Stimulated activated CD4-positive, alpha-beta T cell treated with anti-CD3 and anti-CD28 coated beads, Interleukin-4, amount 100 ng/mL, for 1 hour (primary cell): ENCODE measurements around the gene NRCAM.

ENCODE experiments used
- DNase-seq: peaks from one replicate; pipeline ENCODE4 v3.0.0-alpha.2; 2020

NRCAM gene

GRCh38 chr7:108145401-108145800 is 310.8 kb downstream of the NRCAM start:
- DNase-seq: no peak

GRCh38 chr7:108144931-108145330 is 311.3 kb downstream of the NRCAM start:
- DNase-seq: no peak

- no peak for DNase-seq
These were observed 312.4 kb downstream of the NRCAM start for GRCh38 chr7:108143658-108144420.

GRCh38 chr7:108142675-108143259 is 313.5 kb downstream of the NRCAM start:
- DNase-seq: no peak

DNA sequence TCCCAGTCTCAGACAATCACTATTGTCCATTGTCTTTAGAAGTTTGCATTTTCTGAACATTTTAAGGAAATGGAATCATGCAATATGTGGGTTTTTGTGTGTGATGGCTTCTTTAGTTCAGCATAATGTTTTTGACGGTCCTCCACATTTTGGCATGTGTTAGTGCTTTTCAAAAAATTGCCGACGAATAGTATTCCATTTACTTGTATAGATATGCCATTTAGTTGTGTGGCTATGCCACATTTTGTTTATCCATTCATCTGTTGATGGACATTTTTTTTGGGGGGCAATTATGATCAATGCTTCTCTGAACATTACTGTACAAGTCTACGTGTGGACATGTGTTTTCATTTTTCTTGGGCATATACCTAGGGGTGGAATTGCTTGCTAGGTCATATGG is 314.1 kb downstream of the NRCAM start:
- no peak for DNase-seq

GRCh38 chr7:108140671-108141070 is 315.6 kb downstream of the NRCAM start:
- DNase-seq: no peak

DNA sequence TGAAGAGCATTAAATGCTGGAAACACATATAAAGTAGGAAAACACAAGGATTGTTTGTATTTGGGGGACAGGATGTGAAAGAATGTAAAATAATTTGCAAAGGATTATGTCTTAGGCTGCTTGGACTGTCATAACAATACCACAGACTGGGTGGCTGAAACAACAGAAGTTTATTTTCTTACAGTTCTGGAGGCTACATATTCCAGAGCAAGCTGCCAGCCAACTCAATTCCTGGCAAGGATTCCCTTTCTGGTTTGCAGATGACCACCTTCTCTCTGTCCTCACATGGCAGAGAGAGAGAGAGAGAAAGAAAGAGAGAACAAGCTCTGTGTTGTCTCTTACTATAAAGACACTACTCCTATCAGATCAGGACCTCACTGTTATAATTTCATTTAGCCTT is 317.3 kb downstream of the NRCAM start:
- no peak for DNase-seq

DNA sequence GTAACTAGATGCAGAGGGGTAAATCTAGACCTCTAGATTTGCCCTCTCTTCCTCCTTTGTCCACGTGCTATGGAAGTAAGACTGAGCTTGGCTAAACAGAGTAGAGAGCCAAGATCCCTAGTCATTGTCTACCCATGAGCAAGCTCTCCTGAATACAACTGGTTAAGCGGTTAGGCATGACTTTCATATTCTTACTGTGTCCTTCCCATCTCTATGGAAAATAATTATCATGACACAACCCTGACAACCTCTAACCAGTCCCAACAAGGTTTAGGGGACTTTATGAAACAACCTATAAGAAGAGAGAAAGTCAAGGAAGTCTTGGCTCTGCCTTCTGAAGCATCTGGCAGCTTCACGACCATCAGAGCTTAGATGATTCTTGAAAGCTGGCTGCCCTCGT is 318.2 kb downstream of the NRCAM start:
- no peak for DNase-seq

DNA sequence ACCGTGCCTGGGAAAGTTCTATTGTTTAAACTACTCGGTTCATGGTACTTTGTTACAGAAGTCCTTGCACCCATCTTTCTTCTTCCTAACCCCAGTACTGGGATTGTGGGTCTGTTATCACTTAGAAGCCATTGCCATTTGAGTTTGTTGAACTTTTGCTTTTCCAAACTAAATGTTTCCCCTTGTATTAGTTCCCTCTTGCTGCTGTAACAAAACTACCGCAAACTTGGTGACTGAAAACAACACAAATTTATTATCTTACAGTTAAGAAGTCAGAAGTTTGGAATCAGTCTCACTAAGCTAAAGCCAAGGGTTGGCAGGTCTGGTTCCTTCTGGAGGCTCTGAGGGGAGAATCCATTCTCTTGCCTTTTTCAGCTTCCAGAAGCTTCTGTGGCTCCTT is 319.2 kb downstream of the NRCAM start:
- DNase-seq: no peak

DNA sequence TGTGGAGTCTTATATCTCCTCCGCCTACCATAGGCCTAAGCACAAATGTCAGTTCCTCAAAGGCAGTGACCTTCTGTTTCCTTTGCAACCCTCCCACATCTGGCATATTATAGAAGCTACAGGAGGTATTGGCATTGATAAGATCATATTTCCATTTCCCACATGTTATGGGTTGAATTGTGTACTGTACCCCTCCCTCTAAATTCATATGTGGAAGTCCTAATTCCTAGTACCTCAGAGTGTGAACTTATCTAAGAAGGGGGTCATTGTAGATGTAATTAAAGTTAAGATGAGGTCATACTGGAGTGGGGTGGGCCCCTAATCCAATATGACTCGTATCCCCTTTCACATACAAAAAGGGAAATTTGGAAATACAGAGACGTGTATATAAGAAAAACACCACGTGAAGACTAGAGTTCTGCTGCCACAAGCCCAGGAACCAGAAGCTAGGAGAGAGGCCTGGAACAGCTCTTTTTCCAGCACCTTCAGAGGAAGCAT is 320.0 kb downstream of the NRCAM start:
- DNase-seq: no peak

DNA sequence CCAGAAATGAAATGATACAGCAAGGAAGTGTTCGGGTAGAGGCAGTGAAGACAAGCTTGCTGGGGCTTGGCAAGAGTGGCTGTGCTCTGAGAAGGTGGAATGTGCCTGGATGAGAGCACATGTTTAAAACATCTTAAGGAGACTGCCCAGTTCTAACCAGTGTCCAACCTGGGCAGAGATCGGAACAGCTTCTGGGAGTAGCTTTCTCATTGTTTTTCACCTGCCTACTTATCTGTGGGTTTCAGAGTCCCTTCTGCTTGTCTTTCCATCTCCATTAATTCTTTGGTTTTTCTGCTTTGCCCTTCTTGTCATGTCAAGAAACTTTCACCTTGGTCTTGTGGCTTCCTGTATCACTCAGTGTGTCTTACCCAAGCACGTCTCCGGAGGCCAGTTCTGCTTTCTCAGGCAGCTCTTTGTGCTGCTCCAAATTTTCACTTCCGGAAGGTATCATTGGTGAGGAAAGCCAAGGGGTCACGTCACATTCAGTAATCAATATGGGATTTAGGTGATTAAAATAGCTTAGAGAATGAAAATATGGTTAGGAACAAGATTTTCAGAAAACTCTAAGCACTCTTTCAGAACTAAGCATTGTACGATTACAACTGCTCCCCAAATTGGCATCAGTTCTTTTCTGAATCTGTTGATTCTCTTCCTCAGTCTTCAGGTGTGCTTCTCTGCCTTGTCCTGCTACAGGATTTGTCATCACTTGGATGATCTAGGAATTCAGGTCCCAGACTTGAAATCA is 320.6 kb downstream of the NRCAM start:
- DNase-seq: no peak

DNA sequence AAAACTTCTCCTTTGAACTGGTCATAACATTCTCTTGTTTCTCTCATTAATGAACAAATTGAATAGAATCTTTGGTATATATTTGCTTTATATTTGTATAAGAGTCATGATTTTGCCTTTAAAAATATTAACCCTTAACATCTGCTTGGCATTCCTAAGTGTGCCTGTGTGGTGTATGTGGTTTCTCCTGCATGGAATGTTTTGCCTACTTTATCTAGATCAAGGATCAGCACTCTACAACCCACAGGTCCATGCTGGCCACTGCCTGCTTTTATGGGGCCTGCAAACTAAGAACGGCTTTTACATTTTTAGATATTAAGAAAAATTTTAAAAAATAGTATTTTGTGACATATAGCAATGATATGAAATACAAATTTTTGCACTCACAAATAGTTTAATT is 321.8 kb downstream of the NRCAM start:
- DNase-seq: no peak

- DNase-seq: no peak
These were observed 323.5 kb downstream of the NRCAM start for GRCh38 chr7:108132551-108133265.

DNA sequence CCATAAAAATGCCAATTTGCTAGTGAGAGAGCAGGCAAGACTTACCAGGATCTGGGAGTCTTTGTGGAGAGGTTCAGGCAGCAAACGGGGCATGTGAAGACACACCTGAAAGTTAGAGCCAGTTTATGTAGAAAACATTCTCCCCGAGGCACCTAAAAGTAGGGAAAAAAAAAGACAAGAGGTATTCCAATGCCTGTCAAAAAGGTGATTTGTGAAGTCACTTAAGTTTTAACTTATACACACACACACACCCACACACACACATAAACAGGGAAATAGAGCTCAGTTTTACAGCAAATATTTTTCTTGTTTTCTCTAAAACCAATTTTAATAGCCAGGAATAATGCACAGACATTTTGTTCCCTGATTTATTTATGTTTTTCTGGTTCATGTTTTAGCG is 326.0 kb downstream of the NRCAM start, which contains the start of gene LAMB4:
LAMB4 (minus strand) TSS at position 101 of the 400 bp plus-strand sequence. CDS start 7,197 bp downstream, outside the sequence.
- no peak for DNase-seq

- DNase-seq: no peak
These were observed 326.9 kb downstream of the NRCAM start for GRCh38 chr7:108129018-108129965.

GRCh38 chr7:108128514-108128913 is 327.7 kb downstream of the NRCAM start:
- no peak for DNase-seq

- no peak for DNase-seq
These were observed 328.8 kb downstream of the NRCAM start for GRCh38 chr7:108127461-108127860.

- DNase-seq: no peak
These were observed 331.4 kb downstream of the NRCAM start for GRCh38 chr7:108124820-108125219.

DNA sequence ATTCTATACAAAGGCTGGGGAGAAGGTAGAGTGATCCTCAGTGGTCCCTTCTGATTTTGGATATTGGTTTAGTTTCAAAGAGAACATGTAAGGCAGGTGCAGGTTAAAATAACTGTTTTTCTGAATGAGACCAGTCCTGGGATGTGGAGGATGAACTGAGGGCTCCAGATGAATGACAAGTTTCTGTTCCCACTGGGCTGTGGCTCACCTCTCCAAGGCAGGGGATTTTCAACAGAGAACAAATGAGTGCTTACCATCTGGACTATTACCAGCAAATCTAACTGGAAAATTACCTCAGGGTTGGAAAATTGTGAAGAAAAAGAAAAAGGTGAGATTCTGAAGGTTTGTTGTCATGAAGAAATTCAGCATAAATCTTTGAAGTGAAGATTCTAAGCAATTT is 334.1 kb downstream of the NRCAM start:
- DNase-seq: no peak

DNA sequence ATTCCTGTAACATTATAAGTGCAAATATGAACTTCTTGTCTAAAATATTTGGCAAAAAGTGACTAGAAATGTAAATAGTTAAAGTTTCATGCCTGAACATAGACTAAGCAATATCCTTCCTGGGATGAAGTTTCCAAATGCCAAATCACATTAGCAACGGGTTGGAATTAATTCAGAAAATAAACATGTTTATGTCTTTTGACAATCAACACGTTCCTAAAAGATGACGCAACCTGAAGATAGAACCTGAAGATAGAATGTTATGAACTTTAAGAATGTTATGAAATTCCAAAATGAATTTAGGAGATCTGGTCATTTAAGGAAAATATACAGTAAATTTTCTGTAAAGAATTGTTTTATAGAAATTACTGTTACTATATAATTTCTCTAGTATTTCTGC is 335.3 kb downstream of the NRCAM start:
- DNase-seq: no peak

- no peak for DNase-seq
These were observed 336.0 kb downstream of the NRCAM start for GRCh38 chr7:108120196-108120595.

DNA sequence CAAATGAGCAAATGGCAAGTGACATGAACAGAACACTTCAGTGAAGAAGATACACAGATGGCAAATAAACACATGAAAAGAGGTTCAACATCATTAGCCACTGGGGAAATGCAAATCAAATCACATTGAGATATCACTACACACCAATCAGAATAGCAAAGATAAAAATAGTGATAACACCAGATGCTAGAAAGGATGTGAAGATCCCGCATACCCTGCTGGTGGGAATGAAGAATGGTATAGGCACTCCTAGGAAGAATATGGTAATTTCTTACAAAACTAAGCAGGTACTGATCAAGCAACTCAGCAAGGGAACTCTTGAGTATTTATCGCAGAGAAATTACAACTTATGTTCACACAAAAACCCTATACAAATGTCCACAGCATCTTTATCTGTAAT is 337.3 kb downstream of the NRCAM start:
- no peak for DNase-seq
